ENCODE results near the gene JADE1. TPM values are rescaled to one million over a fixed set of nuclear protein-coding genes. Genes with fewer than 3 reads are reported as not detected.

JADE1 gene
- 10 to 100 TPM; 28.6 to 92.1 (median 36.0) TPM for total RNA-seq
- polyA plus RNA-seq = 10 to 100 TPM; 21.9 to 37.8 TPM

- no peaks in the 10 kb centered on the region for H3K9me3 ChIP-seq
- H3K36me3 ChIP-seq = no peaks in the 10 kb centered on the region
- H3K27me3 ChIP-seq = no peaks in the 10 kb centered on the region
- WGBS, 2 donors = 0% methylated on average over 77 to 91 of the region's 91 CpGs
- intact Hi-C loops (cut with DNase I) = loop anchor here in 1 of 3 donors (10.0 kb wide), 1 partner anchor 245 kb away; no protein-coding TSS in a partner anchor
- ATAC-seq = peak; percentile 45 to 74 (median 66)
- peaks cover 0 to 11% (median 10%) of the 10 kb centered on the region in 3 donors for H3K4me1 ChIP-seq
- no peak for FAIRE-seq
- H3K27ac ChIP-seq = peak within 1 kb of the TSS; percentile 96 to 98 (median 96)
- TF ChIP-seq CTCF (IDR thresholded peaks at IDR 0.05) = peak in 3 of 4 donors; percentile 26 to 33 (median 29)
- peak; percentile 91 to 95 (median 93) for DNase-seq
- peak within 1 kb of the TSS; percentile 56 to 85 (median 71) for H3K4me3 ChIP-seq
Measured at GRCh38 chr4:128809477-128810330, at the start of gene JADE1. JADE1 (plus strand) TSS chr4:128809700; CDS start chr4:128831759, 22,059 bp downstream.

GRCh38 chr4:128766781-128767180 is 42.7 kb upstream of the JADE1 start:
- TF ChIP-seq CTCF (IDR thresholded peaks at IDR 0.05) = no peak
- Histone ChIP-seq H3K36me3 (no peaks in the 10 kb centered on the region), H3K9me3 (no peaks in the 10 kb centered on the region), H3K4me1 (no peaks in the 10 kb centered on the region), H3K27me3 (no peaks in the 10 kb centered on the region), H3K27ac (no peak overlapping the region), H3K4me3 (no peak overlapping the region)
- WGBS, 2 donors = 71 to 87% methylated on average over 4 of the region's 4 CpGs
- FAIRE-seq (no peak), ATAC-seq (no peak), DNase-seq (no peak)
- intact Hi-C loops (cut with DNase I) = no loop called here

- Histone ChIP-seq H3K27ac (no peak overlapping the region), H3K4me3 (no peak overlapping the region), H3K27me3 (no peaks in the 10 kb centered on the region), H3K36me3 (no peaks in the 10 kb centered on the region), H3K9me3 (no peaks in the 10 kb centered on the region), H3K4me1 (no peaks in the 10 kb centered on the region)
- intact Hi-C loops (cut with DNase I) = no loop called here
- ATAC-seq (peak in 2 of 4 donors; percentile 23 to 57), FAIRE-seq (no peak), DNase-seq (no peak)
- TF ChIP-seq CTCF (IDR thresholded peaks at IDR 0.05) = no peak
- 81 to 86% methylated on average over 7 of the region's 7 CpGs for WGBS, 2 donors
Measured at GRCh38 chr4:128768373-128768996, 41.0 kb upstream of the JADE1 start.

GRCh38 chr4:128769011-128769410 is 40.5 kb upstream of the JADE1 start:
- no peaks in the 10 kb centered on the region for H3K36me3 ChIP-seq
- no peak overlapping the region for H3K4me3 ChIP-seq
- H3K27ac ChIP-seq = no peak overlapping the region
- no peaks in the 10 kb centered on the region for H3K9me3 ChIP-seq
- FAIRE-seq (no peak), ATAC-seq (no peak), DNase-seq (no peak)
- intact Hi-C loops (cut with DNase I) = no loop called here
- no peaks in the 10 kb centered on the region for H3K27me3 ChIP-seq
- no peak for TF ChIP-seq CTCF (IDR thresholded peaks at IDR 0.05)
- no peaks in the 10 kb centered on the region for H3K4me1 ChIP-seq

Data from pancreas (tissue), 10 donors.